Astrocyte (in vitro differentiated cells and primary cell): ENCODE results near the gene GNL3. TPM values are rescaled to one million over a fixed set of nuclear protein-coding genes. Genes with fewer than 3 reads are reported as not detected.

ENCODE experiments used
- DNase-seq: peaks from one replicate; pipeline ENCODE4 v3.0.0-alpha.2; 2010; ENCODE audit warnings: low read depth
- FAIRE-seq: peaks from 2 replicates; lab custom pipeline; 2011; peaks lifted over from hg19 to GRCh38; lab: Jason Lieb, UNC
- H2AFZ ChIP-seq: 2 replicates; pipeline ENCODE4 v1.6.0; 2012; ENCODE audit warnings: low read depth, low read length, inconsistent platforms
- H3K27ac ChIP-seq: 2 replicates; pipeline ENCODE4 v1.5.1; 2011; ENCODE audit warnings: low read depth, low read length, inconsistent platforms
- H3K27me3 ChIP-seq: 2 replicates; pipeline ENCODE4 v1.6.0; 2011; ENCODE audit warnings: low read length, inconsistent platforms; ENCODE audit not compliant: insufficient read depth
- H3K36me3 ChIP-seq: 2 replicates; pipeline ENCODE4 v1.5.1; 2011; ENCODE audit warnings: low read length, inconsistent platforms; ENCODE audit not compliant: insufficient read depth
- H3K4me1 ChIP-seq: 2 replicates; pipeline ENCODE4 v1.5.1; 2011; ENCODE audit warnings: low read length, inconsistent platforms; ENCODE audit not compliant: insufficient read depth
- H3K4me2 ChIP-seq: 2 replicates; pipeline ENCODE4 v1.6.0; 2012; ENCODE audit warnings: low read length, inconsistent platforms
- H3K4me3 ChIP-seq: 2 replicates; pipeline ENCODE4 v1.5.1; 2011; ENCODE audit warnings: low read depth, mild to moderate bottlenecking, low read length, inconsistent platforms; ENCODE audit not compliant: insufficient read depth
- H3K79me2 ChIP-seq: 2 replicates; pipeline ENCODE4 v1.6.0; 2012; ENCODE audit warnings: mild to moderate bottlenecking, low read length, inconsistent platforms; ENCODE audit not compliant: insufficient read depth
- H3K9ac ChIP-seq: 2 replicates; pipeline ENCODE4 v1.6.0; 2012; ENCODE audit warnings: mild to moderate bottlenecking, low read length, inconsistent platforms
- H3K9me3 ChIP-seq: 2 replicates; pipeline ENCODE4 v1.5.1; 2012; ENCODE audit warnings: low read depth, mild to moderate bottlenecking, low read length, inconsistent platforms; ENCODE audit not compliant: insufficient read depth
- H4K20me1 ChIP-seq: 2 replicates; pipeline ENCODE4 v1.6.0; 2012; ENCODE audit warnings: low read length, inconsistent platforms; ENCODE audit not compliant: insufficient read depth
- H3K27ac Mint-ChIP-seq: one replicate; pipeline ENCODE4 v1.8.0; 2021; ENCODE audit warnings: mild to moderate bottlenecking, mixed read lengths; ENCODE audit not compliant: unreplicated experiment
- H3K27me3 Mint-ChIP-seq: one replicate; pipeline ENCODE4 v1.8.0; 2021; ENCODE audit warnings: low read depth, mixed read lengths; ENCODE audit not compliant: unreplicated experiment
- H3K36me3 Mint-ChIP-seq: one replicate; pipeline ENCODE4 v1.8.0; 2021; ENCODE audit warnings: low read depth, mixed read lengths; ENCODE audit not compliant: unreplicated experiment
- H3K4me1 Mint-ChIP-seq: one replicate; pipeline ENCODE4 v1.8.0; 2021; ENCODE audit warnings: low read depth, mixed read lengths; ENCODE audit not compliant: unreplicated experiment
- H3K4me3 Mint-ChIP-seq: one replicate; pipeline ENCODE4 v1.8.0; 2021; ENCODE audit warnings: mild to moderate bottlenecking, moderate library complexity, mixed read lengths; ENCODE audit not compliant: unreplicated experiment
- H3K9me3 Mint-ChIP-seq: one replicate; pipeline ENCODE4 v1.8.0; 2021; ENCODE audit warnings: mild to moderate bottlenecking, mixed read lengths; ENCODE audit not compliant: unreplicated experiment
- CTCF ChIP-seq: IDR thresholded peaks from 2 replicates; pipeline ENCODE4 v1.5.1; 2011; ENCODE audit warnings: low read depth, mild to moderate bottlenecking, inconsistent platforms, low read length, moderate library complexity; ENCODE audit not compliant: insufficient read depth
- EZH2 ChIP-seq: IDR thresholded peaks from 2 replicates; pipeline ENCODE4 v1.6.1; 2012; ENCODE audit warnings: mild to moderate bottlenecking, low read length, inconsistent platforms; ENCODE audit not compliant: insufficient read depth
- total RNA-seq: library from RNA; stranded (reverse); gene quantifications from 2 replicates; pipeline ENCODE4 v1.2.1, GENCODE V29; 2021

The GNL3 gene
- total RNA-seq, 1 donor from 2014 or later: 93.7 TPM

GRCh38 chr3:52663098-52663497, 22.7 kb upstream of the GNL3 start:
- Histone ChIP-seq H3K27me3 (no peaks in the 10 kb centered on the region), H3K4me3 (no peak overlapping the region)

GRCh38 chr3:52670621-52671521, 15.0 kb upstream of the GNL3 start:
- Mint-ChIP-seq H3K36me3 (peaks cover 4% of the 10 kb centered on the region), H3K9me3 (no peaks in the 10 kb centered on the region), H3K4me3 (peak overlapping the region; percentile 51), H3K4me1 (peaks cover 28% of the 10 kb centered on the region), H3K27me3 (no peaks in the 10 kb centered on the region), H3K27ac (peak overlapping the region; percentile 96)
- Histone ChIP-seq H3K36me3 (peaks cover 19% of the 10 kb centered on the region), H3K9me3 (no peaks in the 10 kb centered on the region), H3K9ac (peak overlapping the region; percentile 76), H3K4me2 (peak overlapping the region; percentile 77), H3K27ac (peak overlapping the region; percentile 93), H4K20me1 (no peaks in the 10 kb centered on the region), H3K27me3 (no peaks in the 10 kb centered on the region), H3K4me3 (peak overlapping the region; percentile 27), H3K4me1 (peaks cover 23% of the 10 kb centered on the region), H3K79me2 (peaks cover 32% of the 10 kb centered on the region), H2AFZ (no peak overlapping the region)
- TF ChIP-seq CTCF: no peak
- no peak for TF ChIP-seq EZH2
- peak; percentile 97 for FAIRE-seq
- DNase-seq: peak; percentile 100

More at GRCh38 chr3:52663098-52663497, 22.7 kb upstream of the GNL3 start:
- DNase-seq (no peak), FAIRE-seq (no peak)
- Histone ChIP-seq H2AFZ (no peak overlapping the region), H3K27ac (no peak overlapping the region), H3K79me2 (peaks cover 40% of the 10 kb centered on the region), H3K9me3 (no peaks in the 10 kb centered on the region), H3K9ac (no peak overlapping the region), H4K20me1 (peaks cover 8% of the 10 kb centered on the region), H3K36me3 (peaks cover 43% of the 10 kb centered on the region), H3K4me1 (no peaks in the 10 kb centered on the region), H3K4me2 (no peak overlapping the region)
- no peak overlapping the region for H3K4me3 Mint-ChIP-seq
- peaks cover 22% of the 10 kb centered on the region for H3K36me3 Mint-ChIP-seq
- no peaks in the 10 kb centered on the region for H3K27me3 Mint-ChIP-seq
- no peak overlapping the region for H3K27ac Mint-ChIP-seq
- H3K9me3 Mint-ChIP-seq: no peaks in the 10 kb centered on the region
- no peak for TF ChIP-seq CTCF
- no peak for TF ChIP-seq EZH2
- H3K4me1 Mint-ChIP-seq: peaks cover 1% of the 10 kb centered on the region

- no peak overlapping the region for H3K4me3 Mint-ChIP-seq
- peak overlapping the region; percentile 77 for H3K4me2 ChIP-seq
Measured at GRCh38 chr3:52671676-52672075, 14.2 kb upstream of the GNL3 start.

More at GRCh38 chr3:52671676-52672075, 14.2 kb upstream of the GNL3 start:
- H4K20me1 ChIP-seq: no peaks in the 10 kb centered on the region
- TF ChIP-seq EZH2 (no peak), CTCF (no peak)
- H3K79me2 ChIP-seq: peaks cover 39% of the 10 kb centered on the region
- H3K9ac ChIP-seq: peak overlapping the region; percentile 71
- no peaks in the 10 kb centered on the region for H3K27me3 Mint-ChIP-seq
- H3K36me3 Mint-ChIP-seq: peaks cover 7% of the 10 kb centered on the region
- peak overlapping the region; percentile 93 for H3K27ac ChIP-seq
- H3K4me3 ChIP-seq: peak overlapping the region; percentile 27
- no peak for FAIRE-seq
- H3K9me3 ChIP-seq: no peaks in the 10 kb centered on the region
- no peak overlapping the region for H2AFZ ChIP-seq
- no peaks in the 10 kb centered on the region for H3K27me3 ChIP-seq
- DNase-seq: no peak
- peaks cover 23% of the 10 kb centered on the region for H3K4me1 ChIP-seq
- peaks cover 17% of the 10 kb centered on the region for H3K36me3 ChIP-seq
- peak overlapping the region; percentile 96 for H3K27ac Mint-ChIP-seq
- peaks cover 28% of the 10 kb centered on the region for H3K4me1 Mint-ChIP-seq
- no peaks in the 10 kb centered on the region for H3K9me3 Mint-ChIP-seq
